Measurements from ENCODE around the gene CCSER1. TPM values are rescaled to one million over a fixed set of nuclear protein-coding genes. Genes with fewer than 3 reads are reported as not detected.
"Not testable (repeated sequence)": the region's sequence is repeated elsewhere in the genome, so short reads cannot be mapped to it uniquely, and the experiment has no call there.

The CCSER1 gene
- total and polyA plus RNA-seq, 2 experiments from 2014 or later = 2.9 to 3.4 TPM

- DNase-seq (ENCODE audit: low spot score) (no peak), ATAC-seq (no peak)
- Histone ChIP-seq H3K27me3 (ENCODE audit: insufficient read depth) (no peaks in the 10 kb centered on the region), H3K36me3 (ENCODE audit: insufficient read depth) (no peaks in the 10 kb centered on the region), H3K4me3 (no peak overlapping the region), H2AFZ (no peak overlapping the region), H4K20me1 (replicated peaks; ENCODE audit: insufficient read depth) (no peaks in the 10 kb centered on the region), H3K4me1 (ENCODE audit: insufficient read depth) (no peaks in the 10 kb centered on the region), H3K27ac (ENCODE audit: low read depth) (no peak overlapping the region), H3K79me2 (replicated peaks; ENCODE audit: insufficient read depth) (no peaks in the 10 kb centered on the region), H3F3A (replicated peaks; ENCODE audit: low read depth) (no peaks in the 10 kb centered on the region), H3K9me2 (ENCODE audit: insufficient read depth) (peaks cover 3% of the 10 kb centered on the region; the same call in 1 of the 2 replicates), H3K4me2 (no peak overlapping the region)
- Mint-ChIP-seq H3K4me3 (no peak overlapping the region), H3K27me3 (ENCODE audit: insufficient read depth, low read depth, poor library complexity) (no peaks in the 10 kb centered on the region), H3K4me1 (peaks cover 2% of the 10 kb centered on the region), H3K36me3 (ENCODE audit: low read depth) (no peaks in the 10 kb centered on the region), H3K9me3 (no peaks in the 10 kb centered on the region), H3K27ac (no peak overlapping the region)
- TF ChIP-seq ZNF114 (CRISPR knock-in tag; IDR thresholded peaks at IDR 0.05) (no peak), STAT1 (IDR thresholded peaks at IDR 0.05; ENCODE audit: unreplicated experiment) (no peak), CREB1 (CRISPR knock-in tag; IDR thresholded peaks at IDR 0.05; ENCODE audit: low read depth) (no peak), ZNF331 (CRISPR knock-in tag; IDR thresholded peaks at IDR 0.05; ENCODE audit: low read depth) (no peak), EZH2 (IDR thresholded peaks at IDR 0.05; ENCODE audit: low read depth, unreplicated experiment) (no peak), REST (IDR thresholded peaks at IDR 0.05; ENCODE audit: unreplicated experiment) (no peak), NANOG (IDR thresholded peaks at IDR 0.05; ENCODE audit: borderline replicate concordance) (no peak)
These were observed 568.2 kb downstream of the CCSER1 start for GRCh38 chr4:90695411-90695810.

- H3F3A ChIP-seq (replicated peaks; ENCODE audit: low read depth); H4K20me1 ChIP-seq (replicated peaks; ENCODE audit: insufficient read depth); ATAC-seq; H3K27ac ChIP-seq (ENCODE audit: low read depth); H3K27me3 Mint-ChIP-seq (ENCODE audit: insufficient read depth, low read depth, poor library complexity); H3K27me3 ChIP-seq (ENCODE audit: insufficient read depth); H3K4me3 Mint-ChIP-seq; H3K4me1 Mint-ChIP-seq; DNase-seq (ENCODE audit: low spot score); H3K4me2 ChIP-seq; H3K36me3 ChIP-seq (ENCODE audit: insufficient read depth); H3K9me2 ChIP-seq (ENCODE audit: insufficient read depth); H3K79me2 ChIP-seq (replicated peaks; ENCODE audit: insufficient read depth); H3K4me3 ChIP-seq; H2AFZ ChIP-seq; H3K27ac Mint-ChIP-seq; H3K4me1 ChIP-seq (ENCODE audit: insufficient read depth): not testable (repeated sequence)
- Mint-ChIP-seq H3K9me3 (peaks cover 37% of the 10 kb centered on the region), H3K36me3 (ENCODE audit: low read depth) (peaks cover 17% of the 10 kb centered on the region; the same call in 2 of the 3 replicates)
These were observed 578.3 kb downstream of the CCSER1 start for GRCh38 chr4:90705501-90705900.

GRCh38 chr4:90715242-90715641 lies 588.0 kb downstream of the CCSER1 start:
- Histone ChIP-seq H3K79me2 (replicated peaks; ENCODE audit: insufficient read depth) (no peaks in the 10 kb centered on the region), H3K27me3 (ENCODE audit: insufficient read depth) (no peaks in the 10 kb centered on the region), H3K4me3 (no peak overlapping the region), H3K9me2 (ENCODE audit: insufficient read depth) (peaks cover 4% of the 10 kb centered on the region; the same call in 1 of the 2 replicates), H3F3A (replicated peaks; ENCODE audit: low read depth) (no peaks in the 10 kb centered on the region), H3K36me3 (ENCODE audit: insufficient read depth) (no peaks in the 10 kb centered on the region), H3K4me1 (ENCODE audit: insufficient read depth) (no peaks in the 10 kb centered on the region), H4K20me1 (replicated peaks; ENCODE audit: insufficient read depth) (no peaks in the 10 kb centered on the region), H3K4me2 (no peak overlapping the region), H3K27ac (ENCODE audit: low read depth) (no peak overlapping the region), H2AFZ (no peak overlapping the region)
- Mint-ChIP-seq H3K4me1 (no peaks in the 10 kb centered on the region), H3K27me3 (ENCODE audit: insufficient read depth, low read depth, poor library complexity) (no peaks in the 10 kb centered on the region), H3K9me3 (no peaks in the 10 kb centered on the region), H3K36me3 (ENCODE audit: low read depth) (no peaks in the 10 kb centered on the region), H3K27ac (no peak overlapping the region), H3K4me3 (no peak overlapping the region)
- no peak for TF ChIP-seq ZNF114 (CRISPR knock-in tag; IDR thresholded peaks at IDR 0.05)
- no peak for TF ChIP-seq STAT1 (IDR thresholded peaks at IDR 0.05; ENCODE audit: unreplicated experiment)
- no peak for TF ChIP-seq NANOG (IDR thresholded peaks at IDR 0.05; ENCODE audit: borderline replicate concordance)
- TF ChIP-seq CREB1 (CRISPR knock-in tag; IDR thresholded peaks at IDR 0.05; ENCODE audit: low read depth) = no peak
- no peak for TF ChIP-seq POLR2AphosphoS5 (IDR thresholded peaks at IDR 0.05; ENCODE audit: low read depth)
- no peak for TF ChIP-seq EZH2phosphoT487 (IDR thresholded peaks at IDR 0.05; ENCODE audit: unreplicated experiment)
- TF ChIP-seq JUNB (IDR thresholded peaks at IDR 0.05; ENCODE audit: unreplicated experiment) = no peak
- DNase-seq (ENCODE audit: low spot score) (no peak), ATAC-seq (no peak)
